Upper lobe of left lung (tissue), 4 donors: ENCODE data around the gene MAD1L1.

ENCODE experiments used
- EP300 ChIP-seq, 4 donors: sonication (generic); formaldehyde crosslinking; IDR thresholded peaks; one replicate each; pipeline ENCODE4 v1.5.1; 2017; ENCODE audit warnings: antibody characterized with exemption in 4 of 4, control low read depth in 2 of 4
- POLR2A ChIP-seq, 4 donors: fragments of 450-650 bp; IDR thresholded peaks; one replicate each; pipeline ENCODE4 v1.5.1; 2016 to 2017; ENCODE audit warnings: antibody characterized with exemption in 4 of 4, mild to moderate bottlenecking in 2 of 4
- POLR2AphosphoS5 ChIP-seq, 2 donors: sonication (generic); formaldehyde crosslinking; IDR thresholded peaks; one replicate each; pipeline ENCODE4 v1.5.1; 2017; ENCODE audit warnings: antibody characterized with exemption in 2 of 2
- TF ChIP-seq, protein P1 (sequence below), 6 experiments: fragments of 450-650 bp in 4 of 6; fragments of 200-600 bp in 2 of 6; sonication (generic) in 2 of 6; IDR thresholded peaks; one replicate each; pipeline ENCODE4 v1.5.1; 2016 to 2019; ENCODE audit warnings: antibody characterized with exemption in 6 of 6

- TF ChIP-seq POLR2A (IDR thresholded peaks at IDR 0.05) (no peak), EP300 (IDR thresholded peaks at IDR 0.05) (no peak), POLR2AphosphoS5 (IDR thresholded peaks at IDR 0.05) (no peak)
- TF ChIP-seq, protein P1, sequence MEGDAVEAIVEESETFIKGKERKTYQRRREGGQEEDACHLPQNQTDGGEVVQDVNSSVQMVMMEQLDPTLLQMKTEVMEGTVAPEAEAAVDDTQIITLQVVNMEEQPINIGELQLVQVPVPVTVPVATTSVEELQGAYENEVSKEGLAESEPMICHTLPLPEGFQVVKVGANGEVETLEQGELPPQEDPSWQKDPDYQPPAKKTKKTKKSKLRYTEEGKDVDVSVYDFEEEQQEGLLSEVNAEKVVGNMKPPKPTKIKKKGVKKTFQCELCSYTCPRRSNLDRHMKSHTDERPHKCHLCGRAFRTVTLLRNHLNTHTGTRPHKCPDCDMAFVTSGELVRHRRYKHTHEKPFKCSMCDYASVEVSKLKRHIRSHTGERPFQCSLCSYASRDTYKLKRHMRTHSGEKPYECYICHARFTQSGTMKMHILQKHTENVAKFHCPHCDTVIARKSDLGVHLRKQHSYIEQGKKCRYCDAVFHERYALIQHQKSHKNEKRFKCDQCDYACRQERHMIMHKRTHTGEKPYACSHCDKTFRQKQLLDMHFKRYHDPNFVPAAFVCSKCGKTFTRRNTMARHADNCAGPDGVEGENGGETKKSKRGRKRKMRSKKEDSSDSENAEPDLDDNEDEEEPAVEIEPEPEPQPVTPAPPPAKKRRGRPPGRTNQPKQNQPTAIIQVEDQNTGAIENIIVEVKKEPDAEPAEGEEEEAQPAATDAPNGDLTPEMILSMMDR (IDR thresholded peaks at IDR 0.05) = no peak
These were observed 335.5 kb downstream of the MAD1L1 start for GRCh38 chr7:1897076-1897860.
